ENCODE data around the gene FBN3. TPM values are rescaled to one million over a fixed set of nuclear protein-coding genes. Genes with fewer than 3 reads are reported as not detected.
"Not testable (repeated sequence)": the region's sequence is repeated elsewhere in the genome, so short reads cannot be mapped to it uniquely, and the experiment has no call there.

The FBN3 gene
- polyA plus RNA-seq, 4 donors = 28.0 to 50.5 (median 34.4) TPM

DNA sequence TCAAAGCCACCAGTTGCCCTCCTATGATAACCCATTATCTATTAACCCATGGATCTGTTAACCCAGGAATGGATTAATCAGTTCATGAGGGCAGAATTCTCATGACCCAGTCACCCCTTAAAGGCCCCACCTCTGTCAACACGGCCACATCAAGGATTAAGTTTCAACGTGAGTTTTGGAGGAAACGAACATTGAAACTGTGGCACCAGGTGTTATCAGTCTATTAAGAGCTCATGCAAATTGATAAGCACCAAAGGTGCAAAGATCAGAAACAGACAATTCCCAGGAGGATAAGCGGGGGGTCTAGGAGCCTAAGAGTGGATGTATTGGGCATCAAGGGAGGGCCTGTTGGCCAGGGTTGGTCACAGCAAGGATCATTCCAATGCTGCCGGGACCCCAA, 124.1 kb downstream of the FBN3 start:
- DNase-seq (ENCODE audit: low read depth in 4 of 4, low spot score in 2 of 4) = no peak

DNA sequence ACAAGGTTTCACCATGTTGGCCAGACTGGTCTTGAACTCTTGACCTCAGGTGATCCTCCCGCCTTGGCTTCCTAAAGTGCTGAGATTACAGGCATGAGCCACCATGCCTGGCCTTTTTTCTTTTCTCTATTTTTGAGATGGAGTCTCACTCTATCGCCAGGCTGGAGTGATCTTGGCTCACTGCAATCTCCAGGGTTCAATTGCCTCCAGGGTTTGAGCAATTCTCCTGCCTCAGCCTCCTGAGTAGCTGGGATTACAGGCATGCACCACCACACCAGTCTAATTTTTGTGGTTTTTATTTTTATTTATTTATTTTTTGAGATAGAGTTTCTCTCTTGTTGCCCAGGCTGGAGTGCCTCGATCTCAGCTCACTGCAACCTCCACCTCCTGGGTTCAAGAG, 125.1 kb downstream of the FBN3 start:
- not testable (repeated sequence) for DNase-seq (ENCODE audit: low read depth in 4 of 4, low spot score in 2 of 4)

DNA sequence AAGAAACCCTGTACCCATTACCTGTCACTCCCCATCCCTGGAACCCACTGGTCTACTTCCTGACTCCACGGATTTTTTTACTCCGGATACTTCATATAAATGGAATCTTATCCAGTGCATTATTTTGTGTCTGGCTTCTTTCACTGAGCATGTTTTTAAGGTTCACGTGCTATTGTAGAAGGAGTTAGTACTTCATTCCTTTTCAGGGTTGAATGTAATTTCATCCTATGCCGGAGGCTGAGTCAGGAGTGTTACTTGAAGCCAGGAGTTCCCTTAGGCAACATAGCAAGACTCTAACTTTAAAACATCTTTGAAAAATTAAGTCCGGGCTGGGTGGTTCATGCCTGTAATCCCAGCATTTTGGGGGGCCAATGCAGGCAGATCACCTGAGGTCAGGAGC, 126.0 kb downstream of the FBN3 start:
- no peak for DNase-seq (ENCODE audit: low read depth in 4 of 4, low spot score in 2 of 4)

DNA sequence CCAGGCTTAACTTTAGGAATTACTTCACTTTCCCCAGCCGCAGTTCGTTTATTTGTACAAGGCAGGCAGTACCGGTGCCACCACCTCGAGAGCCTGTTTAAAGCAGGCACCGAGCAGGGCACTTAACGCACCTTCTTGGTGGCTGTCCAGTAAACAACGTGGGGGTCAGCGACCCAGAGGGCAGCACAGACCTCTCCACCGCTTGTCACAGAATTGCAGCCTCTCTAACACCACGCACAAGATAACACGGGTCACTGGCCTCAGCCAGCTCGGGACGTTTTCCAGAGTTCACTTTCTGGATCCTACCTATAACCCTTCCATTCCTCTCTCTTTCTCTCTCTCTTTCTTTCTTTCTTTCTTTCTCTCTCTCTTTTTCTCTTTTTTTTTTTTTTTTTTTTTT, 127.1 kb downstream of the FBN3 start:
- DNase-seq (ENCODE audit: low read depth in 4 of 4, low spot score in 2 of 4) = no peak

DNA sequence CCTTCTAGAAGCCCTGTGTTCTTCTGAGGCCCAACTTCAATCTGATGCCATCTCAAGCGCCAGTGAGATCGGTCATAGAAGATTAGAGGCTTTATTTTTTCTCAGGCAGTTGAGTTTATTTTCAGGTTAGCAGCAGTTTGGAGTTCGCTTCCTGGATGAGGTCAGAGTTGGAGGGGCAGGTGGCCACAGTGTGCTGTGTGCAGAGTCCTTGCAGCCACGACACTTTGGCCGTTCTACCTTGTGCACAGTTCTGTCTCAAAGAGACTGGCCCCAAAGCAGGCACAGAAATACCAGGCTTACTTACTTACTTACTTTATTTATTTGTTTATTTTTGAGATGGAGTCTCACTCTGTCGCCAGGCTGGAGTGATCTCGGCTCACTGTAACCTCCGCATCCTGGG, 128.0 kb downstream of the FBN3 start:
- no peak for DNase-seq (ENCODE audit: low read depth in 4 of 4, low spot score in 2 of 4)

DNA sequence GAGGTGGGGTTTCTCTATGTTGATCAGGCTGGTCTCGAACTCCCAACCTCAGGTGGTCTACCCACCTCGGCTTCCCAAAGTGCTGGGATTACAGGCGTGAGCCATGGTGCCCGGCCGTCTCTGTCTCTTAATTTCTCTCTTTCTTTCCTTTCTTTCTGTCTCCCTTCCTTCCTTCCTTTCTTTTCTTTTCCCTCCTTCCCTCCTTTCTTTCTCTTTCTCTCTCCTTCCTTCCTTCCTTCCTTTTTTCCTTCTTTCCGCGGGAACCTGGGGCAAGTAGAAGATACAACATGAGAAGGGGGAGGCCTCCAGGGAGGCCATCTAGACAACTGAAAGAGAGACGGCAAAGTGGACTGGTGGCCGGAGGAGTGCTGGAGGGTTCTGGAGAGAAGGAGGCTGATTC, 128.7 kb downstream of the FBN3 start:
- DNase-seq (ENCODE audit: low read depth in 4 of 4, low spot score in 2 of 4) = no peak

DNA sequence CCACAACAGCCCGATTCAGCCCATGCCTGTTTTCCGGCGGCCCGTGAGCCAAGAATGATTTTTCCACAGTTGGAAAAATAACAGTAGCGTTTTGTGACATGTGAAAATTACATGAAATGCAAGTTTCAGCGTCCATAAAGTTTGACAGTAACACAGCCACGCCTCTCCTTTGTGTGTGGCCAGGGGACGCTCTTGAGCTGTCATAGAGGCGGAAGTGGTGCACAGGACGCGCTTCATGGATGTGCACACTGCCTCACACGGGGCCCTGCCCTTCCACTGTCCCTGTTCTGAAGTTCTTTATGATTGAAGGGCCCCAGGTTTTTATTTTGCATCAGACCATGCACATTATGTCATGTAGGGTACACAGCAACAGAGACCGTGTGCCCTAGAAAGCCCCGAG, 131.6 kb downstream of the FBN3 start:
- no peak for DNase-seq (ENCODE audit: low read depth in 4 of 4, low spot score in 2 of 4)

Other genes starting within 250 kb of the FBN3 start
- 10 to 100 TPM; 21.3 to 46.6 (median 36.5) TPM for gene MAP2K7, start 245.7 kb downstream of the FBN3 start, polyA plus RNA-seq (ENCODE audit: insufficient read length in 4 of 4)
- 1 to 10 TPM in 2 of 4 donors, under 1 TPM in 2; 0.38 to 1.3 (median 1.0) TPM for gene TGFBR3L, start 234.8 kb downstream of the FBN3 start, polyA plus RNA-seq (ENCODE audit: insufficient read length in 4 of 4)
- gene SNAPC2, start 229.3 kb downstream of the FBN3 start, polyA plus RNA-seq (ENCODE audit: insufficient read length in 4 of 4) = 10 to 100 TPM; 13.0 to 23.5 (median 18.2) TPM
- 10 to 100 TPM; 11.8 to 41.7 (median 28.4) TPM for gene CTXN1, start 223.5 kb downstream of the FBN3 start, polyA plus RNA-seq (ENCODE audit: insufficient read length in 4 of 4)
- gene TIMM44, start 205.9 kb downstream of the FBN3 start, polyA plus RNA-seq (ENCODE audit: insufficient read length in 4 of 4) = 10 to 100 TPM; 39.2 to 62.5 (median 52.1) TPM
- 10 to 100 TPM; 82.9 to 89.4 (median 85.6) TPM for gene ELAVL1, start 144.0 kb downstream of the FBN3 start, polyA plus RNA-seq (ENCODE audit: insufficient read length in 4 of 4)
- under 1 TPM in 3 of 4 donors, not detected in 1; 0.22 to 0.30 (median 0.24) TPM for gene CCL25, start 96.8 kb downstream of the FBN3 start, polyA plus RNA-seq (ENCODE audit: insufficient read length in 4 of 4)
- gene CERS4, start 59.8 kb upstream of the FBN3 start, polyA plus RNA-seq (ENCODE audit: insufficient read length in 4 of 4) = 10 to 100 TPM; 33.5 to 53.5 (median 49.1) TPM
- gene CD320, start 158.8 kb upstream of the FBN3 start, polyA plus RNA-seq (ENCODE audit: insufficient read length in 4 of 4) = 10 to 100 TPM; 30.0 to 47.7 (median 39.6) TPM
- gene NDUFA7, start 171.8 kb upstream of the FBN3 start, polyA plus RNA-seq (ENCODE audit: insufficient read length in 4 of 4) = 10 to 100 TPM; 43.4 to 69.9 (median 54.2) TPM
- 100 to 1,000 TPM; 436 to 644 (median 479) TPM for gene RPS28, start 171.9 kb upstream of the FBN3 start, polyA plus RNA-seq (ENCODE audit: insufficient read length in 4 of 4)
- 10 to 100 TPM in 3 of 4 donors, 1 to 10 TPM in 1; 8.1 to 16.2 (median 14.4) TPM for gene KANK3, start 193.7 kb upstream of the FBN3 start, polyA plus RNA-seq (ENCODE audit: insufficient read length in 4 of 4)
- gene ANGPTL4, start 214.6 kb upstream of the FBN3 start, polyA plus RNA-seq (ENCODE audit: insufficient read length in 4 of 4) = 1 to 10 TPM; 1.9 to 4.9 (median 3.1) TPM
- 100 to 1,000 TPM; 121 to 180 (median 168) TPM for gene RAB11B, start 240.8 kb upstream of the FBN3 start, polyA plus RNA-seq (ENCODE audit: insufficient read length in 4 of 4)

Data from left renal cortex interstitium (tissue), 4 donors.